PC-9 (cell line): ENCODE measurements around the gene ZBTB7C.

Experiments
- CTCF ChIP-seq: fragments of 200-600 bp; sonication (generic); conservative IDR thresholded peaks from 2 replicates; pipeline ENCODE4 v1.6.1; 2017; ENCODE audit warnings: mixed run types, antibody characterized with exemption, mild to moderate bottlenecking, moderate library complexity
- EZH2 ChIP-seq: fragments of 200-600 bp; sonication (generic); IDR thresholded peaks from 2 replicates; pipeline ENCODE4 v1.8.0; 2017; ENCODE audit warnings: antibody characterized with exemption, low read depth

GRCh38 chr18:48238206-48238605 is 171.0 kb downstream of the ZBTB7C start:
- no peak for TF ChIP-seq CTCF
- TF ChIP-seq EZH2: no peak
